Mesodermal cell (in vitro differentiated cells): ENCODE measurements around the gene MAPK8IP3.
A peak's percentile ranks its signal among the peaks of the same experiment; 100 is the strongest.

ENCODE experiments used
- H3K27ac ChIP-seq: 2 replicates; pipeline ENCODE4 v1.7.0; 2013; ENCODE audit warnings: mild to moderate bottlenecking, low read depth, low read length, moderate library complexity; ENCODE audit not compliant: severe bottlenecking
- H3K36me3 ChIP-seq: 2 replicates; pipeline ENCODE4 v1.7.1; 2013; ENCODE audit warnings: mild to moderate bottlenecking, low read length, moderate library complexity; ENCODE audit not compliant: control insufficient read depth, insufficient read depth
- H3K4me1 ChIP-seq: one replicate; pipeline ENCODE4 v1.7.1; 2013; ENCODE audit warnings: mild to moderate bottlenecking, low read length; ENCODE audit not compliant: insufficient read depth, control insufficient read depth, poor library complexity, severe bottlenecking
- H3K4me3 ChIP-seq: 2 replicates; pipeline ENCODE4 v1.7.0; 2013; ENCODE audit warnings: low read length, control low read depth, mild to moderate bottlenecking; ENCODE audit not compliant: insufficient read depth, poor library complexity, severe bottlenecking; ENCODE audit errors: extremely low read depth
- H3K9me3 ChIP-seq: 2 replicates; pipeline ENCODE4 v1.7.1; 2013; ENCODE audit warnings: mild to moderate bottlenecking, low read length, moderate library complexity; ENCODE audit not compliant: control insufficient read depth
- WGBS, 2 experiments: methylation state at CpG; one replicate each; pipeline ENCODE4 v1.1.5; 2013; ENCODE audit warnings: missing lambda C conversion rate in 2 of 2; ENCODE audit not compliant: insufficient coverage in 2 of 2; 5-methylcytosine and 5-hydroxymethylcytosine counted together

MAPK8IP3 gene

DNA sequence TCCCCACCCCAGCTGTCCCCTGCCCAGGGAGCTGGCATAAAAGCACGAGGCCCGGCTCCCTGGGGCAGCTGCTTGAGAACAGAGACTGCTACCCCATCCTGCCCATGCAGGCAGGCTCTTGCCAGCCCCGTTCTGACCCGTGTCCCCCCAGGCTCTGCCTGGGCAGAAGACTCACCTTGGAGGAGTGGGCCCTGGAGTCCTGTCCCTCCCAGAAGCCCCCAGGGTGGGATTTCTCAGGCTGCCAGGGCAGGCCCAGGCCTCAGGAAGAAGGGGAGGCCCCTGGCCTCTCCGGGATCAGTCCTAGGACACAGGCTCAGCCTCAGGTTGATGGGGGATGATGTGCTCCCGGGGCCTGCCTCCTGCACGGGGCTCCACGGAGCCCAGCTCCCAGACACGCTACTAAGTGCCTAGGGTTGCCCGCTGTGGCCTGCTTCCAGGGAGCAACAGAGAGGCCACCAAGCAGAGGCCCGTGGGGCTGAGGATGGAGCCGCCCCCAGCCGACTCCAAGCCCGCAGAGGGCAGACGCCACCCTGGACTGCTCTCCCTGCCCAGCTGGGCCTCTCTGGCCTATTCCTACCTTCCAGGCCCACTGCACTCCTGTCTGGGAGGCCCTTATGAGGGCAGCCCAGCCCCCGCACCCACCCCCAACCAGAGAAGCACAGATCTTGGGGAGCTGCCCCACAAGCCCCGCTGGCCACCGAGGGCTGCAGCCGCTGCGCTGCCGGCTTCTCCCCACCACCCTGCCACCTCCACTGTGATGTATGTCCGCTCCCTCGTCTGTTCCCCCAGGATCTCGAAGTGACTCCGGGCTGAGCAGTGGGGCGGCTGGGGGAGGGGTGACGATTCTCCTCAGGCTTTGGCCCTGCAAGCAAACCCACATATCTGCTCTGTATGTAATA lies 63.7 kb downstream of the MAPK8IP3 start:
- Histone ChIP-seq H3K27ac (no peak overlapping the region), H3K9me3 (no peaks in the 10 kb centered on the region), H3K36me3 (peaks cover 41% of the 10 kb centered on the region), H3K4me1 (peaks cover 7% of the 10 kb centered on the region), H3K4me3 (no peak overlapping the region)
- 95 to 96% methylated on average over 18 of the region's 27 CpGs for WGBS, 2 experiments

DNA sequence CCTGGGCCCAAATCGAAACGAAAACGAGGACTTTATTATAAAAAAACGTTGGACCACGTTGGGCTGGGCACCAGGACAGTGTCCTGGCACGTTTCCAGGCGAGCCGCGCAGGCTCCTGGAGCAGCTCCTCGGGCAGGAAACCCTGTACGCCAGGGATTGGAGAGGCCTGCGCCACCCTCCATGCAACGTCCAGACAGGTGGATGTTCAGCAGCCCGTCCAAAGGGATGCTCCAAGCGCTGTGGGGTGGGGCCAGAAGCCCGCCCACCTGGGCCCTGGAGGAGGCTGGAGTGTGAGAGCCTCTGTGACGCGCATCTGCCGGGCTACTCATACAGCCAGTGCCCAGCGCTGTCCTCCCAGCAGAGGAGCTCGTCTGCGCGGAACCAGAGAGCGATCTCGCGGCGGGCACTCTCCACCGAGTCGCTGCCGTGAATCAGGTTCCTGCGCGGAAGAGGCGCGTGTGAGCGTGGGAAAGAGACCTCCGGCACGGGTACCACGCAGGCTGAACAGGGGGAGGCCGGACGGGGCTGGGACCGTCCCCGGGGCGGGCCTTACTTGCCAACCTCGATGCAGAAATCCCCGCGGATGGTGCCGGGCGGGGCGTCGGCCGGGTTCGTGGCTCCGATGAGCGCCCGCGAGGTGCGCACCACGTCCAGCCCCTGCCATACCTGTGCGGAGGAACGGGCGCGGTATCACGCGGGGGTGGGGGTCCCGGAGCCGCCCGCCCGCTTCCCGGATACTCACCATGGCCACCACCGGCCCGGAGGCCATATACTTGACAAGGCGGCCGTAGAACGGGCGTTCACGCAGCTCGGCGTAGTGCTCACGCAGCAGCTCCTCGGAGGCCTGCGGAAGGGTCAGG lies 64.6 kb downstream of the MAPK8IP3 start:
- WGBS, 2 experiments = 30 to 31% methylated on average over 78 of the region's 81 CpGs

DNA sequence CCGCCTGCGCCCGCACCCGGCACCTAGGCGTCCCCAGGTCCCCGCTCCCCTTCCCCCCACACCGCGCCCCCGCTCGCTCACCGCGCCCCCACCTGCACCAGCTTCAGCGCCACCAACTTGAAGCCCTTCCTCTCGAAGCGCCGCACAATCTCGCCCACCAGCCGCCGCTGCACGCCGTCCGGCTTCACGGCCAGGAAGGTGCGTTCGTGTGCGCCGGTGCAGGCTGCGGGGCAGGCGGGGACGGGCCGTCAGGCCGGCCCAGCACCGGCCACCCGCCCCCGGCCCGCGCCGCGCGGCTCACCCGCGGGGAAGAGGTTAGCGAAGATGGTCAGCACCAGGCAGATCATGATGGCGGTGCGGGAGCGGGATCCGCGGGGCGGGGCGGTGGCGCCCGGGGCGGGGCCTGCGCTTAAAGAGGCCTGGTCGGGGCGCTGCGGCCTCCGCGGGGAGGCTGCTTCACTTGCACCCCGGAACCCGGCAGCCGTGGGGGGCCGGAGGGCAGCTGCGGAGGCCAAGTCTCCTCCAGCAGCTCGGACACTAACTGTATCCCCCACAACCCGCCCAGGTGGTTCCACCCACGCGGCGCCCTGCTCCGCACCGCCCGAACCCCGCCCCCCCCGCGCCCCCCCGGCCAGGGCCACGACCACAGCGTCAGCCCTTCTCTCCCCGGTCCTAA lies 65.3 kb downstream of the MAPK8IP3 start, which contains the start of gene NME3:
TSS of gene NME3 (minus strand) at position 356 of the 676 bp plus-strand sequence. CDS start at position 347, 9 bp downstream.
- H3K27ac ChIP-seq = peak within 1 kb of the TSS; percentile 10

More for the DNA sequence above, 64.6 kb downstream of the MAPK8IP3 start:
- H3K9me3 ChIP-seq = no peaks in the 10 kb centered on the region
- H3K4me1 ChIP-seq = peaks cover 8% of the 10 kb centered on the region
- no peak overlapping the region for H3K27ac ChIP-seq
- H3K36me3 ChIP-seq = peaks cover 37% of the 10 kb centered on the region
- peak overlapping the region; percentile 88 for H3K4me3 ChIP-seq

DNA sequence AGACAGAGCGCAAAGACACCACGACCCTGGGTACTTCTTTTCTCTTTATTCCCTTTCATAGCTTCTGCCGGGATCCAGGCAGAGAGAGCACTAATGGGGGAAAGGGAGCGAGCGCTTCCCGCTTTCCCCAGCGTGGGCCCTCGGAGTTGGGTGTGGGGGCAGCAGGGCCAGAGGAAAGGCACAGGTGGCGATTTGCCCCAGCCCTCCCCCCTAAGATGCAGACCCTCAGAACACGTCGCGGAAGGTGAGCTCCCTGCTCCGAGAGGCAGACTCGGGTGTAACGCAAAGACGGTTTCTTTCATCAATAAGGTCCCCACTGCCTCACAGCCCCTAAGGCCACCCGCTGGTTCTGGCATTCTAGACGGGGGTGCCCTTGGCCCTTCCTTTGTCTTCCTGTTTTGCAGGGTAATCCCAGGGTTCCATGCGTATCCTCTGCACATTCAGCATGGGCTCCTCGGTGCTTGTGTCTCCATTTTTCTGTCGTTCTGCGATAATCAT lies 65.9 kb downstream of the MAPK8IP3 start:
- WGBS, 2 experiments = 7 to 8% methylated on average over 19 to 21 of the region's 22 CpGs
- Histone ChIP-seq H3K27ac (peak overlapping the region; percentile 10), H3K36me3 (peaks cover 39% of the 10 kb centered on the region), H3K9me3 (no peaks in the 10 kb centered on the region), H3K4me3 (peak overlapping the region; percentile 88), H3K4me1 (peaks cover 8% of the 10 kb centered on the region)

More for the DNA sequence above, 65.3 kb downstream of the MAPK8IP3 start, which contains the start of gene NME3:
- peaks cover 8% of the 10 kb centered on the region for H3K4me1 ChIP-seq
- WGBS, 2 experiments = 1% methylated on average over 47 to 50 of the region's 79 CpGs
- no peaks in the 10 kb centered on the region for H3K9me3 ChIP-seq
- peaks cover 37% of the 10 kb centered on the region for H3K36me3 ChIP-seq
- H3K4me3 ChIP-seq = peak within 1 kb of the TSS; percentile 88

DNA sequence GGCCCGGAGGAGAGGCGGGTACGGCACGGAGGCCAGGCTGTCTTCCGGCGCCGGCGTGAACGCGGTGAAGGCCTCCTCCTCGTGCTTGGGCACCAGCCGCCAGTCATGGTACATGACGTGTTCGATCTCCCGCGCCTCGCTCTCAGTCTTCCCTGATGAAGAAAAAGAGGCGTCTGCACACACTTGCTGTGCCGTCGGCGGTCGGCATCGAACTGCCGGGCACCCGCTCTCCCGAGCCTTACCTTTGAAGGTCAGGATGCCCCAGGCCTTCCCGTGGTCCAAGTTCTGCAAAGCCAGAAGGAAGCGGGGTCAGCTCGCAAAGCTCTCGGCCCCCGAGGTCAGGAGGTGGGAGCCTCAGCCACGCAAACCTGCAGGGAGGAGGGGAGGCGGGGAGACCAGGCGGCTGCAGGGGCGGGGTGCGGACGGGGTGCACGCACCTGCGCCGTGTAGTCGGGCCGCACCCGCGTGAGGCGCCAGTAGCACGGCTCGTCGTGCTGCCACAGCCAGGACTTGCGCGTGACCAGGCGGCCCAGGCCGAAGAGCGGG lies 66.4 kb downstream of the MAPK8IP3 start, which contains the start of gene EME2:
TSS of gene EME2 (plus strand) at position 449 of the 546 bp plus-strand sequence. CDS start 418 bp downstream, outside the sequence.
- Histone ChIP-seq H3K27ac (peak within 1 kb of the TSS; percentile 87), H3K9me3 (no peaks in the 10 kb centered on the region), H3K36me3 (peaks cover 38% of the 10 kb centered on the region), H3K4me1 (peaks cover 8% of the 10 kb centered on the region), H3K4me3 (peak within 1 kb of the TSS; percentile 88)
- 1% methylated on average over 34 to 49 of the region's 53 CpGs for WGBS, 2 experiments

DNA sequence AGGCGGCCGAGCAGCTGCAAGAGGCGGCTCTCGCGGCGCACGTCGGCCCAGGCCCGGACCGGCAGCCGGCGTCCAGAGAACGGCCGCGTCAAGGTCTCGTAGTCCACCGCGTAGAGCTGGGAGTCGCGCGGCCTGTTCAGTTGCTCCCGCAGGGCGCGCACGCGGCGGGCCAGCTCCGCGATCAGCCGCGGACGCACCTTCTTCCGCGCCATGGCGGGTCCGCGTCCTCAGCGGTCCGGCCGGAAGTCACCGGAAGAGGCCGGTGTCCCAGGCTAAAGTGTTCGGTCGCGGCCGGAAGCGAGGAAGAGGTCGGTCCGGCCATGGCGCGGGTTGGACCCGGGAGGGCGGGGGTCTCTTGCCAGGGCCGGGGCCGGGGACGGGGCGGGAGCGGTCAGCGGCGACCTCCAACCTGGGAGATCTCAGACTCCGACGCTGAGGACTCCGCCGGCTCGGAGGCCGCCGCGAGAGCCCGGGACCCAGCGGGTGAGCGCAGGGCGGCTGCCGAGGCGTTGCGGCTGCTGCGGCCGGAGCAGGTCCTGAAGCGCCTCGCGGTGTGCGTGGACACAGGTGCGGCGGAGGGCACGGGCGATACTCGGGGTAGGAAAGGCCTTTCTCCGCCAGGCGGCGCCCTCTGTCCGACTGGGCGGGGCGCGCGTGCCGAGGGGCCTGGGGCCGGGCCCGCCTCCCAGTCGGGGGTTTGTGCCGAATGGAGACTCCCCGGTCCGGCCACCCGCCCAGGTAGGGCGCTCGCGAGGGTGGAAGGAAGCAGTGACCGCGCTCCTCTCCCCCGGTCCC lies 67.1 kb downstream of the MAPK8IP3 start, which contains the start of gene MRPS34:
TSS of gene MRPS34 (minus strand) at position 227 of the 795 bp plus-strand sequence. CDS start at position 212, 15 bp downstream.
- no peaks in the 10 kb centered on the region for H3K9me3 ChIP-seq
- 1% methylated on average over 101 to 102 of the region's 108 CpGs for WGBS, 2 experiments
- H3K27ac ChIP-seq = peak within 1 kb of the TSS; percentile 87
- H3K36me3 ChIP-seq = peaks cover 39% of the 10 kb centered on the region
- H3K4me3 ChIP-seq = peak within 1 kb of the TSS; percentile 88
- peaks cover 8% of the 10 kb centered on the region for H3K4me1 ChIP-seq

DNA sequence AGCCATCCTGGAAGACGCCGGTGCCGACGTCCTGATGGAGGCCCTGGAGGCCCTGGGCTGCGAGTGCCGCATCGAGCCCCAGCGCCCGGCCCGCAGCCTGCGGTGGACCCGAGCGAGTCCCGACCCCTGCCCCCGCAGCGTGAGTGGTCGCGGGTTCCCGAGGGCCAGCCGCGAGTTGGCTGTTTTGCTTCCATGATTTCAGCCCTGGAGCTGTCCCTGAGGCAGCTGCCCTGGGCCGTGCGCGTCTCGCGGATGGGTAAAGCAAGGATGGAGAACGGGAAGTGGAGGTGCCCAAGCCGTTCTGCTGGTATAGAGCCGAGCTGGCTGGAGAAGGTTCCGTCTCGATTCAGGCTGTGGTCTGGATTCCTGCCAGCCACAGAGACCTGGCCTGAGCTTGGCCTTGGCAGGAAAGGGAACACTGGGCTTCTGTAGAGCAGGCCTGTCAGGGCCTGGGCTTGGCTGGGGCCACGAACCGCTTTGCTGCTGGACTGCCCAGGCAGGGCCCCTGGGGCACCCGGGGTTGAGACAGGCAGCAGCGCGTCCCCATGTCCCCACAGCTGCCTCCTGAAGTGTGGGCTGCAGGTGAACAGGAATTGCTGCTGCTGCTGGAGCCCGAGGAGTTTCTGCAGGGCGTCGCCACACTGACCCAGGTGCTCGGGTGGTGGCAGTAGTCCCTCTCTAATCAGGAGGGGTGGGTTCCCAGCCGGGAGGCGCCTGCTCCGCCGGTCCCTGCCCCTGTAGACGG lies 67.9 kb downstream of the MAPK8IP3 start:
- peaks cover 8% of the 10 kb centered on the region for H3K4me1 ChIP-seq
- peak overlapping the region; percentile 88 for H3K4me3 ChIP-seq
- peaks cover 42% of the 10 kb centered on the region for H3K36me3 ChIP-seq
- 26 to 34% methylated on average over 40 to 44 of the region's 45 CpGs for WGBS, 2 experiments
- peak overlapping the region; percentile 87 for H3K27ac ChIP-seq
- no peaks in the 10 kb centered on the region for H3K9me3 ChIP-seq

DNA sequence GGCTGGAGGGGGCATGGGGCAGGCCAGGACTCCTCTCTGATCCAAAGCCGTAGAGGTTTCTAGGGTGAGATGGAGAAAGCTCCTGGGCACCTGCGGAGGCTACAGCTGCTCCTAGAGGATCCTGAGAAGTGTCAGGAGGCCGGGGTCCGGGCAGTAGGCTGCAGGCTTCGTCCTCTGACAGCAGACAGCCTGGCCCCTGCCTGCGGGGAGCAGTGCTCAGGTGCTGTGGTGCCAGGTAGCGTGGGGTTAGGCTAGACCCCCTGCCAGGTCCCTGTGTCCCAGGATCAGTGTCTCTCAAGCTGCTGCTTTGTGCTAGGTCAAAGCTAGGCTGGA lies 68.4 kb downstream of the MAPK8IP3 start:
- Histone ChIP-seq H3K4me3 (peak overlapping the region; percentile 88), H3K27ac (no peak overlapping the region)
- WGBS, 2 experiments = 94 to 100% methylated on average over 5 to 7 of the region's 7 CpGs

More for the DNA sequence above, 68.4 kb downstream of the MAPK8IP3 start:
- peaks cover 8% of the 10 kb centered on the region for H3K4me1 ChIP-seq
- H3K36me3 ChIP-seq = peaks cover 42% of the 10 kb centered on the region
- no peaks in the 10 kb centered on the region for H3K9me3 ChIP-seq
